ENCODE measurements around the gene ZSCAN31.

Gene ZSCAN31

GRCh38 chr6:28356666-28357020 lies 20.7 kb upstream of the ZSCAN31 start:
- Histone ChIP-seq H3K27ac (replicated peaks) (peak overlapping the region; percentile 80), H3K4me3 (replicated peaks; ENCODE audit: insufficient read depth, low read length) (no peak overlapping the region)

GRCh38 chr6:28355743-28356665 lies 20.1 kb upstream of the ZSCAN31 start:
- H3K27me3 ChIP-seq (ENCODE audit: insufficient read depth, poor library complexity, severe bottlenecking): no peaks in the 10 kb centered on the region
- DNase-seq (ENCODE audit: low read depth in 1 of 2, low spot score in 1 of 2): peak; percentile 61 to 80
- H3K4me3 ChIP-seq (replicated peaks; ENCODE audit: insufficient read depth, low read length): peak overlapping the region; percentile 68
- peak overlapping the region; percentile 80 for H3K27ac ChIP-seq (replicated peaks)
- TF ChIP-seq REST (IDR thresholded peaks at IDR 0.05; ENCODE audit: insufficient replicate concordance, low read depth) (no peak), CTCF (IDR thresholded peaks at IDR 0.05; ENCODE audit: insufficient read depth, low read length) (peak; percentile 70)

More at GRCh38 chr6:28356666-28357020, 20.7 kb upstream of the ZSCAN31 start:
- TF ChIP-seq GABPA (IDR thresholded peaks at IDR 0.05; ENCODE audit: low read depth) (no peak), POLR2AphosphoS5 (IDR thresholded peaks at IDR 0.05; ENCODE audit: low read depth) (no peak), REST (IDR thresholded peaks at IDR 0.05; ENCODE audit: insufficient replicate concordance, low read depth) (no peak)
- H3K27me3 ChIP-seq (ENCODE audit: insufficient read depth, poor library complexity, severe bottlenecking): no peaks in the 10 kb centered on the region
- DNase-seq (ENCODE audit: low read depth in 1 of 2, low spot score in 1 of 2): no peak

- Histone ChIP-seq H3K27ac (replicated peaks) (peak overlapping the region; percentile 80), H3K4me3 (replicated peaks; ENCODE audit: insufficient read depth, low read length) (no peak overlapping the region; the same call in 1 of the 2 replicates), H3K27me3 (ENCODE audit: insufficient read depth, poor library complexity, severe bottlenecking) (no peaks in the 10 kb centered on the region)
- TF ChIP-seq CTCF (IDR thresholded peaks at IDR 0.05; ENCODE audit: insufficient read depth, low read length) (no peak), POLR2AphosphoS5 (IDR thresholded peaks at IDR 0.05; ENCODE audit: low read depth) (no peak), REST (IDR thresholded peaks at IDR 0.05; ENCODE audit: insufficient replicate concordance, low read depth) (no peak), GABPA (IDR thresholded peaks at IDR 0.05; ENCODE audit: low read depth) (no peak), SPI1 (IDR thresholded peaks at IDR 0.05; ENCODE audit: borderline replicate concordance, low read depth) (no peak)
- DNase-seq (ENCODE audit: low read depth in 1 of 2, low spot score in 1 of 2): no peak
These were observed 19.0 kb upstream of the ZSCAN31 start for GRCh38 chr6:28354688-28355554.

Measured in HL-60 (cell line).